CD4-positive, alpha-beta T cell treated with Interleukin-17A for 4 hours (primary cell): ENCODE data around the gene PECR.

Source experiments
- DNase-seq: peaks from one replicate; pipeline ENCODE4 v3.0.0-alpha.2; 2020; ENCODE audit warnings: mixed read lengths

Gene PECR

GRCh38 chr2:216069028-216069427, 12.6 kb downstream of the PECR start:
- DNase-seq = no peak

GRCh38 chr2:216066230-216066629, 15.4 kb downstream of the PECR start:
- DNase-seq = no peak

- no peak for DNase-seq
Measured at GRCh38 chr2:216064665-216065064, 16.9 kb downstream of the PECR start.

- DNase-seq = no peak
Measured at GRCh38 chr2:216064014-216064630, 17.5 kb downstream of the PECR start.

- no peak for DNase-seq
Measured at GRCh38 chr2:216059233-216059834, 22.3 kb downstream of the PECR start.

- peak; percentile 74 for DNase-seq
Measured at GRCh38 chr2:216057688-216058193, 23.9 kb downstream of the PECR start.

GRCh38 chr2:216056739-216057138, 24.9 kb downstream of the PECR start:
- no peak for DNase-seq

GRCh38 chr2:216055680-216056079, 25.9 kb downstream of the PECR start:
- DNase-seq = no peak

GRCh38 chr2:216052420-216052819, 29.2 kb downstream of the PECR start:
- no peak for DNase-seq

- DNase-seq = no peak
Measured at GRCh38 chr2:216051350-216051749, 30.3 kb downstream of the PECR start.

- no peak for DNase-seq
Measured at GRCh38 chr2:216049452-216049851, 32.2 kb downstream of the PECR start.

- no peak for DNase-seq
Measured at GRCh38 chr2:216047397-216047796, 34.2 kb downstream of the PECR start.

- DNase-seq = no peak
Measured at GRCh38 chr2:216044883-216045486, 36.6 kb downstream of the PECR start.

- DNase-seq = no peak
Measured at GRCh38 chr2:216043949-216044348, 37.7 kb downstream of the PECR start.

GRCh38 chr2:216041438-216041837, 40.2 kb downstream of the PECR start:
- no peak for DNase-seq

GRCh38 chr2:216039918-216040317, 41.7 kb downstream of the PECR start:
- DNase-seq = no peak

GRCh38 chr2:216034065-216034464, 47.5 kb downstream of the PECR start:
- peak; percentile 82 for DNase-seq

GRCh38 chr2:216033403-216033802, 48.2 kb downstream of the PECR start:
- no peak for DNase-seq

GRCh38 chr2:216031960-216032689, 49.5 kb downstream of the PECR start:
- DNase-seq = no peak

- DNase-seq = no peak
Measured at GRCh38 chr2:216030216-216030615, 51.4 kb downstream of the PECR start.

- no peak for DNase-seq
Measured at GRCh38 chr2:216029416-216030129, 52.0 kb downstream of the PECR start.

GRCh38 chr2:216024779-216025336, 56.8 kb downstream of the PECR start:
- DNase-seq = no peak
